Tibial nerve (tissue), 4 donors: Measurements from ENCODE around the gene CRTC1.

ENCODE experiments used
- EP300 ChIP-seq, 2 donors: sonication (generic); formaldehyde crosslinking; IDR thresholded peaks; one replicate each; pipeline ENCODE4 v1.6.1; 2017; ENCODE audit warnings: antibody characterized with exemption in 2 of 2, mild to moderate bottlenecking in 1 of 2
- POLR2A ChIP-seq, 2 donors: fragments of 450-650 bp; IDR thresholded peaks; one replicate each; pipeline ENCODE4 v1.6.1; 2017; ENCODE audit warnings: antibody characterized with exemption in 2 of 2, mild to moderate bottlenecking in 2 of 2, moderate library complexity in 2 of 2
- TF ChIP-seq, protein P1 (sequence below), 5 experiments: fragments of 200-600 bp in 3 of 5; fragments of 450-650 bp in 2 of 5; sonication (generic) in 3 of 5; IDR thresholded peaks; one replicate each; pipeline ENCODE4 v1.5.1; 2016 to 2019; ENCODE audit warnings: antibody characterized with exemption in 5 of 5, mild to moderate bottlenecking in 3 of 5, moderate library complexity in 2 of 5

DNA sequence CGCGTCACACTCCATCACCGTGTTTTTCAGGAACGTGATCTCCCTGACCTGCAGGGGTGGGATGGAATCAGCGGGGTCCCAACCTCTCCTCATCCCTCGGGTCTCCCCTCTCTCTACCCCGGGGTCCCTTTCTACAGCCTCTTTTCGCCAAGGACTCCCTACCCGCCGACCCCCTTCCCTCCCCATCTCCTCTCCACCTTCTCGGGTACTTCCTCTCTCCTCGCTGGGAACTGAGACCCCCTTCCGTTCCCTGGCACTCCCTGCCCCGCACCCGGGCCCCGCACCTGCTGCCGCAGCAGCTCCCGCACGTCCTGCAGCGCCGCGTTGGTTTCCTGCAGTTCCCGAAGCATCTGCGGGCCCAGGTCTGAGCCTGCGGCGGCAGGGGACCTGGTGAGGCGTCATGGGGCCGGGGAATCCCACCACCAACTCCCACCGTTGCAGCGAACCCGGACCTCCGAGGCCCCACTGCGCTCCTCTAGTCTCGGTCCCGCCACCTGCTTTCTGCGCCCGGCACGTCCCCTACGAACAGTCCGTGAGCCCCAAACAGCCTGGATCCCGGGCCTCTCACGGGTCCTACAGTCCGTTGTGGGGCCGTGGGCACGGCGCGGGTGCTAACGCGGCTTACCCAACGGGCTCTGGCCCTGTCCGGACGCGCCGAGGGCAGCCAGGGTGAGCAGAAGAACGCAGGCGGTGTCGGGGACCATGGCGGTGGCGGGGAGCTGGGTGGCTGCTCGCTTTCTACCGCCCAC lies 107.3 kb downstream of the CRTC1 start, which contains the start of gene COMP:
- TF ChIP-seq POLR2A (IDR thresholded peaks at IDR 0.05): no peak
- TF ChIP-seq, protein P1, sequence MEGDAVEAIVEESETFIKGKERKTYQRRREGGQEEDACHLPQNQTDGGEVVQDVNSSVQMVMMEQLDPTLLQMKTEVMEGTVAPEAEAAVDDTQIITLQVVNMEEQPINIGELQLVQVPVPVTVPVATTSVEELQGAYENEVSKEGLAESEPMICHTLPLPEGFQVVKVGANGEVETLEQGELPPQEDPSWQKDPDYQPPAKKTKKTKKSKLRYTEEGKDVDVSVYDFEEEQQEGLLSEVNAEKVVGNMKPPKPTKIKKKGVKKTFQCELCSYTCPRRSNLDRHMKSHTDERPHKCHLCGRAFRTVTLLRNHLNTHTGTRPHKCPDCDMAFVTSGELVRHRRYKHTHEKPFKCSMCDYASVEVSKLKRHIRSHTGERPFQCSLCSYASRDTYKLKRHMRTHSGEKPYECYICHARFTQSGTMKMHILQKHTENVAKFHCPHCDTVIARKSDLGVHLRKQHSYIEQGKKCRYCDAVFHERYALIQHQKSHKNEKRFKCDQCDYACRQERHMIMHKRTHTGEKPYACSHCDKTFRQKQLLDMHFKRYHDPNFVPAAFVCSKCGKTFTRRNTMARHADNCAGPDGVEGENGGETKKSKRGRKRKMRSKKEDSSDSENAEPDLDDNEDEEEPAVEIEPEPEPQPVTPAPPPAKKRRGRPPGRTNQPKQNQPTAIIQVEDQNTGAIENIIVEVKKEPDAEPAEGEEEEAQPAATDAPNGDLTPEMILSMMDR (IDR thresholded peaks at IDR 0.05): no peak
- TF ChIP-seq EP300 (IDR thresholded peaks at IDR 0.05): no peak
